ENCODE measurements around the gene PDE3A.

PDE3A gene

DNA sequence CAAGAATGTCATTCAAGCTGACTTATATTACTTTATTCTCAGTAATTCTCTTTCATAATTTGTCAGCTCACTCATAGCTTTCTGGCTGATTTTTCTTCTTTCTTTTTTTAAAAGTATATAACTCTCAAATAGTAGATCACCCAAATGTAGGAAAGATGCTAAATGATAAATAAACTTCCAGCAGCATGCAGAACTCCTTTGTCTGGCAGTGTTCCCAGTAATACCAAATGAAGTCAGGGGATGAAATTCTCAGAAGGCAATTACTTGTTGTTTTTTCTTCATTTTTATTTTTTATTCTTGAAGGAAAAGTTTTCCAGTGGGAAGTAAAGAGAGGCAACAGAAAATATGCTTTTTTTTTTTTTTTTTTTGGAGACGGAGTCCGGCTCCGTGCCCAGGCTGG, 193.5 kb downstream of the PDE3A start:
- H3K36me3 ChIP-seq (ENCODE audit: control insufficient read depth, low read length): no peaks in the 10 kb centered on the region
- H4K20me1 ChIP-seq (ENCODE audit: control insufficient read depth, insufficient read depth, low read depth, low read length): no peaks in the 10 kb centered on the region
- H3K4me3 ChIP-seq (ENCODE audit: low read length): no peak overlapping the region
- no peak overlapping the region for H3K4me2 ChIP-seq (ENCODE audit: low read length)
- H3K79me2 ChIP-seq (ENCODE audit: control insufficient read depth, low read length): no peaks in the 10 kb centered on the region
- H3K9me3 ChIP-seq (ENCODE audit: control insufficient read depth, insufficient read depth, low read length): no peaks in the 10 kb centered on the region
- no peaks in the 10 kb centered on the region for H3K27me3 ChIP-seq (ENCODE audit: control insufficient read depth, low read length)
- H3F3A ChIP-seq (ENCODE audit: control insufficient read depth, insufficient read depth): no peaks in the 10 kb centered on the region
- H3K4me1 ChIP-seq (ENCODE audit: control insufficient read depth, low read length): no peaks in the 10 kb centered on the region
- H3K27ac ChIP-seq (ENCODE audit: low read depth, low read length): no peak overlapping the region
- no peaks in the 10 kb centered on the region for H3K9me2 ChIP-seq (replicated peaks; ENCODE audit: control insufficient read depth, low read length)
- TF ChIP-seq, protein P1, sequence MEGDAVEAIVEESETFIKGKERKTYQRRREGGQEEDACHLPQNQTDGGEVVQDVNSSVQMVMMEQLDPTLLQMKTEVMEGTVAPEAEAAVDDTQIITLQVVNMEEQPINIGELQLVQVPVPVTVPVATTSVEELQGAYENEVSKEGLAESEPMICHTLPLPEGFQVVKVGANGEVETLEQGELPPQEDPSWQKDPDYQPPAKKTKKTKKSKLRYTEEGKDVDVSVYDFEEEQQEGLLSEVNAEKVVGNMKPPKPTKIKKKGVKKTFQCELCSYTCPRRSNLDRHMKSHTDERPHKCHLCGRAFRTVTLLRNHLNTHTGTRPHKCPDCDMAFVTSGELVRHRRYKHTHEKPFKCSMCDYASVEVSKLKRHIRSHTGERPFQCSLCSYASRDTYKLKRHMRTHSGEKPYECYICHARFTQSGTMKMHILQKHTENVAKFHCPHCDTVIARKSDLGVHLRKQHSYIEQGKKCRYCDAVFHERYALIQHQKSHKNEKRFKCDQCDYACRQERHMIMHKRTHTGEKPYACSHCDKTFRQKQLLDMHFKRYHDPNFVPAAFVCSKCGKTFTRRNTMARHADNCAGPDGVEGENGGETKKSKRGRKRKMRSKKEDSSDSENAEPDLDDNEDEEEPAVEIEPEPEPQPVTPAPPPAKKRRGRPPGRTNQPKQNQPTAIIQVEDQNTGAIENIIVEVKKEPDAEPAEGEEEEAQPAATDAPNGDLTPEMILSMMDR (IDR thresholded peaks at IDR 0.05; ENCODE audit: low read depth, low read length, poor library complexity, severe bottlenecking): no peak
- no peak for TF ChIP-seq EZH2phosphoT487 (IDR thresholded peaks at IDR 0.05; ENCODE audit: borderline replicate concordance, low read length)

DNA sequence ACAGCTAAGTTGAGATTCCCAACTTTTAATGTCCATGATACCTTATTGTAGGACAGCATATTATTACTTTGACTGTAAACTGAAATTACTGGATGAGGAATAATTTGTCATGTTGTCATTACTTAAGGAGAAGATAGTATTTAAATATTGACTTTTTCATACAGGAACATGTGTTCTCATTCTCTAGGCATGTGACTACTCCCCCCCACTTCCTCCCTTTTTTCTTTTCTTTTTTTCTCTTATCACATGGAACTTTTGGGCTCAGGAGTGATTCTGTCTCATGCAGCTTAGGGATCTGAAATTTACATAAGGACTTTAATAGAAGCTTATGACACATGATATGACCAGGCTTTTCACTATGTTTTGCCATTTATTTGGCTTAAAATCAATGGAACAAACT, 199.1 kb downstream of the PDE3A start:
- H3K9me2 ChIP-seq (replicated peaks; ENCODE audit: control insufficient read depth, low read length): no peaks in the 10 kb centered on the region
- no peak for TF ChIP-seq EZH2phosphoT487 (IDR thresholded peaks at IDR 0.05; ENCODE audit: borderline replicate concordance, low read length)
- TF ChIP-seq, protein P1 (IDR thresholded peaks at IDR 0.05; ENCODE audit: low read depth, low read length, poor library complexity, severe bottlenecking): no peak
- H3K4me2 ChIP-seq (ENCODE audit: low read length): no peak overlapping the region
- H3K36me3 ChIP-seq (ENCODE audit: control insufficient read depth, low read length): no peaks in the 10 kb centered on the region
- H3K4me3 ChIP-seq (ENCODE audit: low read length): no peak overlapping the region
- no peaks in the 10 kb centered on the region for H4K20me1 ChIP-seq (ENCODE audit: control insufficient read depth, insufficient read depth, low read depth, low read length)
- no peaks in the 10 kb centered on the region for H3K79me2 ChIP-seq (ENCODE audit: control insufficient read depth, low read length)
- H3F3A ChIP-seq (ENCODE audit: control insufficient read depth, insufficient read depth): no peaks in the 10 kb centered on the region
- no peak overlapping the region for H3K27ac ChIP-seq (ENCODE audit: low read depth, low read length)
- H3K27me3 ChIP-seq (ENCODE audit: control insufficient read depth, low read length): no peaks in the 10 kb centered on the region
- H3K9me3 ChIP-seq (ENCODE audit: control insufficient read depth, insufficient read depth, low read length): no peaks in the 10 kb centered on the region
- no peaks in the 10 kb centered on the region for H3K4me1 ChIP-seq (ENCODE audit: control insufficient read depth, low read length)

- H3K9me3 ChIP-seq (ENCODE audit: control insufficient read depth, insufficient read depth, low read length): no peaks in the 10 kb centered on the region
- H3K27me3 ChIP-seq (ENCODE audit: control insufficient read depth, low read length): no peaks in the 10 kb centered on the region
- H3K9me2 ChIP-seq (replicated peaks; ENCODE audit: control insufficient read depth, low read length): no peaks in the 10 kb centered on the region
- H4K20me1 ChIP-seq (ENCODE audit: control insufficient read depth, insufficient read depth, low read depth, low read length): no peaks in the 10 kb centered on the region
- H3F3A ChIP-seq (ENCODE audit: control insufficient read depth, insufficient read depth): no peaks in the 10 kb centered on the region
- no peaks in the 10 kb centered on the region for H3K79me2 ChIP-seq (ENCODE audit: control insufficient read depth, low read length)
- no peak for TF ChIP-seq EZH2phosphoT487 (IDR thresholded peaks at IDR 0.05; ENCODE audit: borderline replicate concordance, low read length)
- TF ChIP-seq, protein P1 (IDR thresholded peaks at IDR 0.05; ENCODE audit: low read depth, low read length, poor library complexity, severe bottlenecking): no peak
- H3K4me2 ChIP-seq (ENCODE audit: low read length): no peak overlapping the region
- no peak overlapping the region for H3K4me3 ChIP-seq (ENCODE audit: low read length)
- no peaks in the 10 kb centered on the region for H3K4me1 ChIP-seq (ENCODE audit: control insufficient read depth, low read length)
- H3K27ac ChIP-seq (ENCODE audit: low read depth, low read length): no peak overlapping the region
- no peaks in the 10 kb centered on the region for H3K36me3 ChIP-seq (ENCODE audit: control insufficient read depth, low read length)
These were observed 204.1 kb downstream of the PDE3A start for GRCh38 chr12:20572451-20572850.

DNA sequence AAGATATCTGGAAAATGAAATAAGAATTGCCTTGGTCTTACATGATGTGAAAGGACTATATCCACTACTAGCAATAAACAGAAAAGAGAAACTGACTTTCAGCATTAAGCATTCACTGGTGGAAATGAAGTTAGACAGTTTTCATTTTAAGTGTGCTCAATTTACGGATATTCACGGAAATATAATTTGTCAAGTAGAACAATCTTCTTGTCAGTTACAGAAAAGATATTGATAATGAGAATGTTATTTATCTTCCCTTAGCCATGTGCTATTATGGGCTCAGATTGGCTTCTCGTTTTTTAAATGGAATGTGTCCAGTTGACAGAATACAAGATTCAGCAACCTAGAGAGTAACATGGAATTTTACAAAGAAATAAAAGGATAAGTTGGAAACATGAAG, 208.2 kb downstream of the PDE3A start:
- Histone ChIP-seq H3K4me3 (ENCODE audit: low read length) (no peak overlapping the region), H3K27me3 (ENCODE audit: control insufficient read depth, low read length) (no peaks in the 10 kb centered on the region), H3K4me1 (ENCODE audit: control insufficient read depth, low read length) (no peaks in the 10 kb centered on the region), H3F3A (ENCODE audit: control insufficient read depth, insufficient read depth) (no peaks in the 10 kb centered on the region), H3K9me3 (ENCODE audit: control insufficient read depth, insufficient read depth, low read length) (no peaks in the 10 kb centered on the region), H3K79me2 (ENCODE audit: control insufficient read depth, low read length) (no peaks in the 10 kb centered on the region), H3K36me3 (ENCODE audit: control insufficient read depth, low read length) (no peaks in the 10 kb centered on the region), H3K9me2 (replicated peaks; ENCODE audit: control insufficient read depth, low read length) (no peaks in the 10 kb centered on the region), H3K27ac (ENCODE audit: low read depth, low read length) (no peak overlapping the region), H4K20me1 (ENCODE audit: control insufficient read depth, insufficient read depth, low read depth, low read length) (no peaks in the 10 kb centered on the region), H3K4me2 (ENCODE audit: low read length) (no peak overlapping the region)
- no peak for TF ChIP-seq EZH2phosphoT487 (IDR thresholded peaks at IDR 0.05; ENCODE audit: borderline replicate concordance, low read length)
- TF ChIP-seq, protein P1 (IDR thresholded peaks at IDR 0.05; ENCODE audit: low read depth, low read length, poor library complexity, severe bottlenecking): no peak

Data from DOHH2 (cell line).